GM19438 (cell line): ENCODE data around the gene CIITA.
"Not testable (repeated sequence)": the region's sequence is repeated elsewhere in the genome, so short reads cannot be mapped to it uniquely, and the experiment has no call there.

Experiments
- ATAC-seq: cut with Tn5 transposase; IDR thresholded peaks from one replicate; pipeline ENCODE4 v1.9.1; 2021; ENCODE audit warnings: low read depth; ENCODE audit not compliant: unreplicated experiment

The CIITA gene

DNA sequence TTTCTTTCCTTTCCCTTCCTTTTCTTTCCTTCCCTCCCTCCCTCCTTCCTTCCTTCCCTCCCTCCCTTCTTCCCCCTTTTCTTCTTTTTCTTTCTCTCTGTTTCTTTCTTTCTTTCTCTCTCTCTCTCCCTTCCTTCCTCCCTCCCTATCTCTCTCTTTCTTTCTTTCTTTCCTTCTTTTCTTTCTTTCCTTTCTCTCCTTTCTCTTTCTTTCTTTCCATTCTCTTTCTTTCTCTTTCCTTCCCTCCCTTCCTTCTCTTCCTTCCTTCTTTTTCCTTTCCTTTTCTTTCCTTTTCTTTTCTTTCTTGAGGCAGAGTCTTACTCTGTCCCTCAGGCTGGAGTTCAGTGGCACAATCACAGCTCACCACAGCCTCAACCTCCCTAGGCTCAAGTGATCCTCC lies 34.3 kb downstream of the CIITA start:
- no peak for ATAC-seq

DNA sequence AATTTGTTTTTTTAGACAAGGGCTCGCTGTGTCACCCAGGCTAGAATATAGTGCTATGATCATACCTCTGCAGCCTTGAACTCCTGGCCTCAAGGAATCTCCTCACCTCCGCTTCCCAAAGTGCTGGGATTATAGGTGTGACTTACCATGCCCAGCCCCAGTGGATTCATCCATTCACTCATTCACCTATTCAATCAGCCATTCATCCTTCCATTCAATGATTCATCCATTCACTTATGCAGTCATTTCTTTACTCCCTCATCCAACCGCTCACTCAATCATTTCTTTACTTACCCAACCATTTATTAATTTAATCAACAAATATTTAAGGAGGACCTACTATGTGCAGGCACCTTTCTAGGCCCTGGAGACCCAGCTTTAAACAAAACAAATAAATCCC lies 39.5 kb downstream of the CIITA start:
- no peak for ATAC-seq

DNA sequence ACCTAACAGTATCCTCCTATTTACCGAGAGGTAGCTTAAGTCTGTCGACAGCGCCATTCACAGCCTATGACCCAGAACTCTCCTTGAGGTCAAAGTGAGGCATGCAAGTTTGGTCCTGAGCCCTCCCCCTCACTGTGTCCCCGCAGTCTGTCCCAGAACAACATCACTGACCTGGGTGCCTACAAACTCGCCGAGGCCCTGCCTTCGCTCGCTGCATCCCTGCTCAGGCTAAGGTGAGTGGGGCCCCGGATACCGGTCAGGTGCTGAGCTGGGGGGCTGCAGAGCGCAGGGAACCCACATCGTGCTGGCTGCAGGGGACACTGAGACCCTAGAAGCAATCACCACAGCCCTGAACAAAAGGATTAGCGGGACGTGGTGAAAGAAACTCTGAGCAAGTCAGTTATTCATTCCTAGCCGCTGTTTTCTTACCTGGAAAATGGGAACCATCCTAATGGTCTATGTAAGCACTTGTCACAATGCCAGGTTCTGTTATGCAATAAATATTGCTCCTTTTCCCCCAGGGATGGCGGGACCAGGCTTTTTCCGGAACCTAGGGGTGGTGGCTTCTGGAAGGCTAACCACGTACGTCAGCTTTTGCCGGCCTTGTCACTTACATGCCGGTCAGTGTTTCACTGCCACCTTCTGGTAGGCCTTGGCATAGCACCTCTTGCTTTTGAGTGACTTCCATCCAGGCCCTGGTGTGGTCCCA lies 41.4 kb downstream of the CIITA start:
- no peak for ATAC-seq

DNA sequence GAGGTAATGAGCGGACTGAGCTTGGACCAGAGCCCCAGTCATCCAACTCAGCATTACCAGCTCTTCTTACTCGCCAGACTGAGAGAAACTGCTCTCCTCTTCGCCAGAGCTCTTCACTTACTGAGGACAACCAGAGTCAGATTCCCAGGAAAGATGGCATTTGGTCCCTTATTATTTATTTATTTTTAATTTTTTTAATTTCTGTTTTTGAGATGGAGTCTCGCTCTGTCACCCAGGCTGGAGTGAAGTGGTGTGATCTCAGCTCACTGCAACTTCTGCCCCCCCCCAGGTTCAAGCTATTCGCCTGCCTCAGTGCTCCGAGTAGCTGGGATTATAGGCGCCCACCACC lies 42.0 kb downstream of the CIITA start:
- no peak for ATAC-seq

DNA sequence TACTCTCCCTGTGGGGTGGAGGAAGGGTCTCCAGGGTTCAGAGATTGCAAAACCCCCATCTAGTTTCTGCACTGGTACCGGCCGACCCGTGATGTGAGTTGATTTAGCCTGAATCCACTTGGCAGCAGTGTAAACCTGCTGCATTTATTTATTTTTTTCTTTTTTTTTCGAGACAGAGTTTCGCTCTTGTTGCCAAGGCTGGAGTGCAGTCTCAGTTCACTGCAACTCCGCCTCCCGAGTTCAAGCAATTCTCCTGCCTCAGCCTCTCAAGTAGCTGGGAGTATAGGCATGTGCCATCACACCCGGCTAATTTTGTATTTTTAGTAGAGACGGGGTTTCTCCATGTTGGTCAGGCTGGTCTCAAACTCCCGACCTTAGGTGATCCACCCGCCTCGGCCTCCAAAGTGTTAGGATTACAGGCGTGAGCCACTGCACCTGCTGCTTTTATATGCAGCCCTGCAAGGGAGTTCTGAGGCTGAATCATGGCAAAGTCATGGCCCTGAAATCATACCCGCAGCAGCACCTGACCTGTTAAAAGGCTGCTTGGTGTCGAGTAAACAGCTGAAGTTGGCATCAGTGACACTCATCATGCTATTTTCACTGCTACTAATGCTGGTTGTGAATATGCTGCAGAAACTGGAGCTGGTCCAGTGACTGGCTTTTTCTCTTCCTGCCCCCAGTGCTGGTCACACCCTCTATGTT lies 43.9 kb downstream of the CIITA start:
- ATAC-seq: no peak

DNA sequence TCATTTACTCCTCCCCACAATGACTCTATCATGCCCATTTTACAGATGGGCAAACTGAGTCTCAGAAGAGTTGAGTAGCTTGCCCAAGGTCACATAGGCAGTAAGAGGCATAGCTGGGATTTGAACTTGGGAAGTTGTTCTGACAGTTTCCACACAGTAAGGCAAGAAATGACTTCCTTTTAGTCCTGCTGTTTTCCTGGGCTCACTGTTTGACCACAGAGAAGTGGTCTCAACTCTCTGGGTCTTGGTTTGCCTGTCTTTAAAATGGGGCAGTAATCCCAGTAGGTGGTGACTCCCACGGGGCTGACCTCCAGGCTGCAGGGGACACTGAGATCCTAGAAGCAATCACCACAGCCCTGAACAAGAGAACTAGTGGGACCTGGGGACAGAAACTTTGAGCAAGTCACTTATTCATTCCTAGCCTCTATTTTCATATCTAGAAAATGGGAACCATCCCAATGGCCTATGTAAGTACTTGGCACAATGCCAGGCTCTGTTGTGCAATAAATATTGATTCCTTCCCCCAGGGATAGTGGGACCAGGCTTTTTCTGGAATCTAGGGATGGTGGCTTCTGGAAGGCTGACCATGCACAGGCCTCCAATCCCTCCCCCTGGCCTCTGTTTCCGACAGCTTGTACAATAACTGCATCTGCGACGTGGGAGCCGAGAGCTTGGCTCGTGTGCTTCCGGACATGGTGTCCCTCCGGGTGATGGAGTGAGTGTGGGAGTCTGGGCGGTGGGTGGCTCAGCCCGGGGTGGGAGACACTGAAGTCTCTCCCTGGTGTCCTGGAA lies 44.7 kb downstream of the CIITA start:
- no peak for ATAC-seq

DNA sequence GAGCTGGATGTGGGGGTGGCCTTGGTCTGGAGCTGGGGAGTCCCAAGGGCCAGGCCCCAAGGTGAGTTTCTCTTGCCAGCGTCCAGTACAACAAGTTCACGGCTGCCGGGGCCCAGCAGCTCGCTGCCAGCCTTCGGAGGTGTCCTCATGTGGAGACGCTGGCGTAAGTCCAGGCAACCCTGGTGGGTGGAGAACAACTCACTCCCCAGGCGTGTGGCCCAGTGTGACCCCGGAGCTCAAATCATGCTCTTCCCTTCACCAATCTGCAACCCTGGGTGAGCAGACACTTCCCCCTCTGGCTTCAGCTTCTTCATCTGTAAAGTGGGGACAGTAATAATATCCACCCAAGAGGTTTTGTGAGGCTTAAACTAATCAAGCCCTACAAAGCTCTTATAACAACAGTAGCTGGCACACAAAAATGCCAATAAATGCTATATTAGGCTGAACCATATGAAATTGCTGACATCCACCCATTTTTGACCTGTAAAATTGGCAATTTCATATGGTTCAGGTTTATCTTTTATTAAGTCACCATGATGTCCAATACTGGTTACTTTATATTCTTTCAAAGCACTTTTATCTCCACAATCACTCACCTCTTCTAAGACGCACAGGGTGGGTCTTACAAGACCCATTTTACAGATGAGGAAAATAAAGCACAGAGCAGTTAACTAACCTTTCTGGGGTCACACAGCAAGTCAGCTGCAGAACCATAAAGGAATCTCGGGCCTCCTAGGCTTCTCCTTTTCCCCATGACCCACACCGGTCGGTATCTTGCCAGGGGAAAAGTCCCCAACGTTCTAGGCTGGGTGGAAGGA lies 45.5 kb downstream of the CIITA start:
- ATAC-seq: no peak

DNA sequence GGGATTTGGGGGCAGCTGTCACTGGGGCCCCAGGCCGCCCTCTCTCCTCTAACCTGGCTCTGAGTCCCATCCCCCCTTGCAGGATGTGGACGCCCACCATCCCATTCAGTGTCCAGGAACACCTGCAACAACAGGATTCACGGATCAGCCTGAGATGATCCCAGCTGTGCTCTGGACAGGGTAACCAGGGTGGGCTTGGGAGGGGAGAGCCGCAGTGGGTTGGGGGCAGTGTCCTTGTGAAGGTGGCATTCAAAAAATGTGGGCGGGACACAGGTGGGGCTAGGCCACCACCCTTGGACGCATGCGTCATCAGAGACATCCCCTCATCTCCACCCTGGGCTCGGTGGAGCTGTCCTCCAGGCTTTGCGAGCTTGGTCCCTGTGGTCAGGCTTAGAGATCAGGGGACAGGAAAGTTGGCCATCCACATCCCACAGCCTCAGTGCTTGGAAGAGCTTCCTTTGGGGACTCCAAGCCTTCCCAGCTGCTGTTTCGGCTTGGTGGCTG lies 46.2 kb downstream of the CIITA start:
- no peak for ATAC-seq

DNA sequence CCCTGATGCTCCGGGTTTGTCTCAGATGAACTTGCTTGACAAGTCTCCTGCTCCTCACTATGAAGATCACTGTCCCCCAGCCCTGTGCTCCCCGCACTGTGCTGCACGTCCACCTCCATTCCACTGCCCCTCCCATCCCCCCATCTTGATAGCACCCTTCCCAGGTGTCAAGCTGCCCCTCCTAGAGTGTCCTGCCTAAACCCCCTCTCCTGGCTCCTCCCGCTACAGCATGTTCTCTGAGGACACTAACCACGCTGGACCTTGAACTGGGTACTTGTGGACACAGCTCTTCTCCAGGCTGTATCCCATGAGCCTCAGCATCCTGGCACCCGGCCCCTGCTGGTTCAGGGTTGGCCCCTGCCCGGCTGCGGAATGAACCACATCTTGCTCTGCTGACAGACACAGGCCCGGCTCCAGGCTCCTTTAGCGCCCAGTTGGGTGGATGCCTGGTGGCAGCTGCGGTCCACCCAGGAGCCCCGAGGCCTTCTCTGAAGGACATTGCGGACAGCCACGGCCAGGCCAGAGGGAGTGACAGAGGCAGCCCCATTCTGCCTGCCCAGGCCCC lies 46.7 kb downstream of the CIITA start:
- ATAC-seq: no peak

DNA sequence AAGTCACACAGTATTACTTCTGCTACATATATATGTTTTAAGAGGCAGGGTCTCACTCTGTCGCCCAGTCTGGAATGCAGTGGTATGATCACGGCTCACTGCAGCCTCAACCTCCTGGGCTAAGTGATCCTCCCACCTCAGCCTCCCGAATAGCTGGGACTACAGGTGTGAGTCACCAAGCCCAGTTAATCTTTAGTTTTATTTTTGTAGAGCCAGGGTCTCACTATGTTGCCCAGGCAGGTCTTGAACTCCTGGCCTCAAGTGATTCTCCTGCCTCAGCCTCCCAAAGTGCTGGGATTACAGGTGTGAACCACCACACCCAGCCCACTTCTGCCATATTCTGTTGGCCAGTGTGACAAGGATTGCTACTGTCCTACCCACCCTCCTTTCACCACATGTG lies 48.3 kb downstream of the CIITA start:
- not testable (repeated sequence) for ATAC-seq

DNA sequence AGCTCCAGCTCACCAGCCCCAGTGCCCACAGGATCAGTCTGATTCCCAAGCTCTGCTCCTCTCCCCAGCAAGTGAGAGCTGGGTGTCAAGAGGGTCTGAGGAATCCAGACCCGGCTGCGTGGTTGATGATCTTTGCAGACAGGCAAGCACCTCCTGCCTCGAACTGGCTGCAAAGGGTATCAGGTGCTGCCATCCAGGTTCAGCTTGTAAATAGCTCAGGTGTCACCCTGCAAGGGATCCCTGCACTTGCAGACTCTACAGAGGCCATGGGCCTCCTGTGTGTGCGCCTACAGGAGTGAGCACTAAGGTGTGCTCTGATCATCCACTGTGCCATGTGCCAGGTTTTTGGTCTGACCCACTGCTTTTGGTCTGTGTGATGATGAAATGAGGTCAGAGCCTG lies 49.1 kb downstream of the CIITA start:
- no peak for ATAC-seq

DNA sequence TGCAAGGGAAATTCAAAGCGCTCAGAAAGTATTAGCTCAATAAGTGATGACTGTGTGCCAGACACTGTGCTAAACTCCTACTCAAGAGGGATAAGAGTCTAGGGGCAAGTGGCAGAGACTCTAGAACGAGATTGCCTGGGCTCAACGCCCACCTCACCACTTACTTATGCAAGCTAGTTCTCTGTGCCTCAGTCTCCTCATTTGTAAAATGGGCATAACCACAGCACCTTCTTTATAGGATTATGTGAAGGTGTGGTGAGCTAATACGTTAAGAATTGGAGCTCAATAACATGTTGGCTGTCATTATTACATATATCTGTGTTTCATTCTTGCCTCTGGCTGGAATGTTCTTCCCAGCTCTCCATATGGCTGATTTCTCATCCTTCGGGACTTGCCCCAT lies 49.9 kb downstream of the CIITA start:
- ATAC-seq: no peak

DNA sequence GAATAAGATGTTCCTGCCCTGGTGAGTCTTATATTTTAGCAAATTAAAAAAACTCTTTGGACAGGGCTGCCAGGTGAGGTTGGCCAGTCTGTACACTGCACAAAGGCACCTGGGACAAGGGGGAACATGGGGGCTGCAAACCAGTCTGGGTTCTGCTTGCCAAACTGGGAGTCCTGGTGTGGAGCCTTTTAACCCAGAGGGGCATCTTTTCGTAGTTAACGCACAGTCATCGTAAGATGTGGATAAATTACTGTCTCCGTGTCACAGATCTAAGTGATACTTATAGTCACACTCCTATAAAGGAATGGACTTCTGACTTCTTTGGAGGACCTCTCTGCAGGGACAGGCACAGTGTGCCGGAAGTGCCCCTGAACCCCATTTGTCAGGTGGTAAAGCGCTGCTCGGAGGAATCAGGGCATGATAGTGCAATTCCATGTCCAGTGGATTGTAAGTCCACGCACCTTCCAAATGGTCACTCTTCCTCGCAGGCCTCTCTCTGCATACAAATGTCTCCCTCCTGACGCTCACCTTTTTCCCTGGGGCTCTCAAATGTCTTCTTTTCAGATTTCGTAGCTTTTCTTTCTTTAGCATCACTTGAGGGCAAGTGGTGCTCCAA lies 50.6 kb downstream of the CIITA start:
- ATAC-seq: no peak

DNA sequence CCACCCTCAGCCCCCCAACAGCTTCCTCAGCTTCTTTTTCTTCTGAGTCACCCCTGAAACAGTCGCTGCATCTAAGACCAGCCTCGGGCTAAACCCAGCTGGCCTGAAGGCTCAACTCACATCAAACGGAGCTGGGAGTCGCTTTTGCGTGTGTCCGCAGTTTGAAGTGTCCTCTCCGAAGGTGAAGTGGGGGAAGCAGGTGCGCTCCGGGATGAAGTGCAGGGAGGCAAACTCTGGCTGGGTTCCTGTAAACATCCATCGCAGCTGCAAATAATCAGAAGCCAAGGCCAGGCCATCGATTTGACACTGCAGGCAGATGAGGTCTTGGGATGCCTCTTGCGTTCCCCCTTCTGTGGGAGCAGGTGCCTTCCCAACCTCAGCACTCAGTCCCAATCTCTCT lies 52.1 kb downstream of the CIITA start:
- not testable (repeated sequence) for ATAC-seq

DNA sequence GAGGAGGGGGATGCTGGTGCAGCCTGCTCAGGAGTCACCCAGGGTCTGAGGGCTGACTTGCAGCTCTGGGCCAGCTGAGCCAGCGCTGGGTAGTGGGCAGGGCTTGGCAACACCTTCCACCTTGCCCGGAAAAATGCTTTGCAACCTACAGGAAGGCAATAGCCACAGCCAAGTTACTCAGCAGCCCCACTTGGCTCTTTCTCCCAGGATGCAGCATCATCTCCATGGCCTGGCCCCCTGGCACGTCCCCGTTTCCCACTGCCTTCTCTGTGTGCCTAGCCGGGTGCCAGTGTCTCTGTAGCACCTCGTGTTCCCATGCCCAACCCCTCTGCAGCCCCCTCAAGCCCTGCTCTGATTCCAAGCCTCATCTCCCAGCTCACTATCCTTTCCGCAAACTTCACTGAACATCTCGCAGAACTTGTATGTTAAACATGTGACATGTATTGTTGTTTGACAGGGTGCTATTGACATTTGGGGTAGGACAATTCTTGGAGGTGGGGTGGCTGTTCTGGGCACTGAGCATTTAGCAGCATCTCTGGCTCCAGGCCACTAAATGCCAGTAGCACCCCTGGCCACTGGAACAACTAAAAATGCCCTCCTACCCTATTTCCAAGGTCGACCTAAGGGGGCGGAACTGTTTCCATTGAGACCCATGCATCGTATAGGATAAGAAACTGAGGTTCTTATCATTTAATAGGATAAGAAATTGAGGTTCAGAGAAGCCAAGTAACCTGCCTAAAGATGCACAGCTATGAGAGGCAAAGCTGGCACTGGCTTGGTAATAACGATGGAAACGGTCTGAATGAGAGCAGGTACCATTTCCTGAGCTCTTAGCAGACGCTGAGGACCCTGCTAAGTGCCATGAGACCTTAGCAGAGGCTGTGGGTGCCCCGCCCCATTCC lies 53.1 kb downstream of the CIITA start:
- no peak for ATAC-seq

DNA sequence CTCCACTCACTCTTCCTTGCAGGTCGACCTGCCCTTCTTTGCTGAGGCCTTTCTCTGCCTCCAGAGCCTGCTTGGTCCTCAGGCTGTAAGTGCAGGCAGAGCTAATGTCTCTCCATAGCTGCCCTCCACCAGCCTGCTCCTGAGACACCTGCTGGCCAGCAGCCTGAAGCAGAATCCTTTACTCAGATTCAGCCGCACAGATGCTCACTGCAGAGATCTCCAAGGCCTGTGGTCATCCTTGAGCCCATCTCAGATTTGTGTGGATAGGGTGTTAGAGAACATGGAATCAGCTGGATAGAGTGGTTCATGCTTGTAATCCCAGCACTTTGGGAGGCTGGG lies 53.7 kb downstream of the CIITA start:
- no peak for ATAC-seq

DNA sequence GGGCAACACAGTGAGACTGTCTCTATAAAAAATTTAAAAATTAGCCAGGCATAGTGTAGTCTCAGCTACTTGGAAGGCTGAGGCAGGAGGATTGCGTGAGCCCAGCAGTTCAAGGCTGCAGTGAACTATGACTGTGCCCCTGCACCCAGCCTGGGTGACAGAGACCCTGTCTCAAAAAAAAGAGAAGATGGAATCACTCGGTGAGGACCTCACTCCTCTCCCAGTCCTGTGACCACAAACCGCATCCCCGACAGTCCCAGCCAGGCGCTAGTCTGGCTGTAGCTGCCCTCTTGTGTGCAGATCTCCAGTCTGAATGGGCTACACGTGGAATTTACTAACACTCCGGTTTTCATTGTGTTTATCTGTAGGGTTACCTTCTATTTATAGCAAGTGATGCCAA lies 54.1 kb downstream of the CIITA start:
- ATAC-seq: no peak

DNA sequence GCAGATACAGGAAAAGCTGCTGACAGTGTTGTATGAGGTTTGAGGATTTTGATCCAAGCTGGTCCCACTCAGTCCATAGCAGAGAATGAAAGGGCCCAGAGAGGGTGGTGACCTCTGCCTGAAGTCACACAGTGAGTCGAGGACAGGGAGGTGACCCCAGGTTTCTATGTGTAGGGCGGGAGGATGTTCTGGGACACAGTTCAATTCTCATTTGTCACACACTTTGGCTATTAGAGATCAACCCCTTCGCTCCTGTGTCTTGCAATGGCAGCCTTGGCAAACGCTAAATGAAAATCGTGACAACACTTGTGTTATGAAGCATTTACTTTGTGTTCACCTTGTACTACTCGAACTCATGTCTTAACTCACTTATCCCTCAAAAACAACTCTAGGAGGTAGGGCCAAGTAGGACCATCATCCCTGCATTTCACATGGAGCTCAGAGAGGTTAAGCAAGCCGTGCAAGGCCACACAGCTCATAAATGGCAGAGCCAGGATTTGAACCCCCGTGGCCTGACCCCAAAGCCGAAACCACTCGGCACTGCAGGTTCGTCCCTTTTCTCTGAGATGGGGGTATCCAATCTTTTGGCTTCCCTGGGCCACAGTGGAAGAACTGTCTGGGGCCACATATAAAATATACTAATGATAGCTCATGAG lies 55.1 kb downstream of the CIITA start:
- no peak for ATAC-seq
